ENCODE measurements around the gene KCNAB2. TPM values are rescaled to one million over a fixed set of nuclear protein-coding genes. Genes with fewer than 3 reads are reported as not detected.

Gene KCNAB2
- total RNA-seq, 6 experiments from 2014 or later, result 4.4 to 14.8 (median 6.9) TPM

DNA sequence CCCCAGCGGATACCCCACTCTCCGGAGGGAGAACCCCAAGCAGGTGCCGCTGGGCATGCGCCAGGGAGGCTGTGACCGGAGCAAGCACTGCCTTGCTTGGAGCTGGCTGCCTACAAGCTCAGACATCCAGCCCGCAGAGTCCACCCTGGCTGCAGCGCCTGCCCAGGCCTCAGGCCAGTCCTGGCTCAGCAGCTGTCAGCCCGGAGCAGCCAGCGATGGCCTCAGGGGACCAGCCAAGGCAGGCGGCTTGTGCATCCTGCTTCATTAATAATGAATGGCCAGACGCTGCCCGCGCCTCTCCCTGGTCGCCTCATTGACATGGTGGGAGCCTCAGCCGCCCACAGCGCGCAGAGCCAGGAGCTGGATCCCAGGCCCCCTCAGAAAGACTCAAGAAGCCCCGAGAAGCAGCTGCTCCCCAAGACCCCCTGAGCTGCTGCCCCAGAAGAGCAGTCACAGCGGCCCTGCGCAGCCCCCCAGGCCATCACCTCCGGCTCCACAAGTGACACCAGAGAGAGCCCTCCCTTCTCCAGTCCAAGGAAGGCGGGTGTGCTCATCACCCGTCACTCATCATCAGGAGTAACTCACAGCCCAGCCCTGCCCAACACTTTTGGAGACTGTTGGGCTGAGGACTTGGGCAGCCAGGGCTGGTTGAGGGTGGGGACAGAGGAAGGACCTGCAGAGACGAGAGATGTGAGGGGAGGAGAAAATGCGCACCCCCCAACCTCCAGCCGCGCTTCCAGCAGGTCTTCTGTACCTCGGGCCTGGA is 19.6 kb downstream of the KCNAB2 start:
- H3K27ac ChIP-seq, result no peak overlapping the region
- TF ChIP-seq CTCF (IDR thresholded peaks at IDR 0.05) (no peak), POLR2A (IDR thresholded peaks at IDR 0.05) (no peak)
- DNase-seq, result no peak
- 67% methylated on average over 8 of the region's 28 CpGs for WGBS (ENCODE audit: insufficient coverage, low coverage, low lambda C conversion rate, missing lambda C conversion rate)
- H3K4me1 ChIP-seq, result no peaks in the 10 kb centered on the region
- no peaks in the 10 kb centered on the region for H3K27me3 ChIP-seq
- H3K4me3 ChIP-seq, result no peak overlapping the region
- intact Hi-C loops (cut with DNase I), result no loop called here
- H3K9me3 ChIP-seq, result no peaks in the 10 kb centered on the region
- ATAC-seq, result no peak
- H3K36me3 ChIP-seq, result no peaks in the 10 kb centered on the region

- intact Hi-C loops (cut with DNase I), result no loop called here
- Histone ChIP-seq H3K27ac (no peak overlapping the region), H3K4me3 (no peak overlapping the region), H3K27me3 (no peaks in the 10 kb centered on the region), H3K4me1 (no peaks in the 10 kb centered on the region), H3K36me3 (no peaks in the 10 kb centered on the region), H3K9me3 (no peaks in the 10 kb centered on the region)
- DNase-seq (no peak), ATAC-seq (no peak)
- 71% methylated on average over 4 of the region's 8 CpGs for WGBS (ENCODE audit: insufficient coverage, low coverage, low lambda C conversion rate, missing lambda C conversion rate)
- no peak for TF ChIP-seq CTCF (IDR thresholded peaks at IDR 0.05)
- TF ChIP-seq POLR2A (IDR thresholded peaks at IDR 0.05), result no peak
These were observed 21.0 kb downstream of the KCNAB2 start for GRCh38 chr1:6066680-6067079.

GRCh38 chr1:6068073-6068472 is 22.4 kb downstream of the KCNAB2 start:
- Histone ChIP-seq H3K27ac (no peak overlapping the region), H3K4me1 (no peaks in the 10 kb centered on the region), H3K36me3 (no peaks in the 10 kb centered on the region), H3K9me3 (no peaks in the 10 kb centered on the region), H3K27me3 (no peaks in the 10 kb centered on the region), H3K4me3 (no peak overlapping the region)
- no peak for DNase-seq
- WGBS (ENCODE audit: insufficient coverage, low coverage, low lambda C conversion rate, missing lambda C conversion rate), result 64% methylated on average over 5 of the region's 5 CpGs
- ATAC-seq, result no peak
- TF ChIP-seq POLR2A (IDR thresholded peaks at IDR 0.05) (no peak), CTCF (IDR thresholded peaks at IDR 0.05) (no peak)
- intact Hi-C loops (cut with DNase I), result no loop called here

GRCh38 chr1:6068932-6069331 is 23.2 kb downstream of the KCNAB2 start:
- H3K4me1 ChIP-seq, result no peaks in the 10 kb centered on the region
- no peaks in the 10 kb centered on the region for H3K27me3 ChIP-seq
- no peaks in the 10 kb centered on the region for H3K9me3 ChIP-seq
- intact Hi-C loops (cut with DNase I), result no loop called here
- H3K4me3 ChIP-seq, result no peak overlapping the region
- ATAC-seq (no peak), DNase-seq (peak in 1 of 3 donors; percentile 36)
- H3K36me3 ChIP-seq, result no peaks in the 10 kb centered on the region
- TF ChIP-seq POLR2A (IDR thresholded peaks at IDR 0.05) (no peak), CTCF (IDR thresholded peaks at IDR 0.05) (no peak)
- H3K27ac ChIP-seq, result no peak overlapping the region
- 64% methylated on average over 2 of the region's 9 CpGs for WGBS (ENCODE audit: insufficient coverage, low coverage, low lambda C conversion rate, missing lambda C conversion rate)

Measured in right lobe of liver (tissue), 6 donors.